Right cardiac atrium (tissue), 5 donors: ENCODE measurements around the gene ANAPC16. TPM values are rescaled to one million over a fixed set of nuclear protein-coding genes. Genes with fewer than 3 reads are reported as not detected.
"Not testable (repeated sequence)": the region's sequence is repeated elsewhere in the genome, so short reads cannot be mapped to it uniquely, and the experiment has no call there.

Experiments
- ATAC-seq, 2 donors: fragments of 200-7000 bp; cut with Tn5 transposase; one replicate each; pipeline versions ENCODE4 v1.8.0 to v1.9.1; 2020; ENCODE audit warnings: moderate library complexity in 2 of 2, mild to moderate bottlenecking in 1 of 2
- DNase-seq, 3 donors: peaks; one replicate each; pipeline ENCODE4 v3.0.0-alpha.2; 2020
- H3K27ac ChIP-seq: one replicate; pipeline ENCODE4 v1.5.1; 2013; ENCODE audit warnings: mild to moderate bottlenecking, low read length, control low read depth, moderate library complexity
- H3K27me3 ChIP-seq: one replicate; pipeline ENCODE4 v1.6.1; 2013; ENCODE audit not compliant: control insufficient read depth, insufficient read depth
- H3K4me1 ChIP-seq: one replicate; pipeline ENCODE4 v1.6.1; 2013; ENCODE audit warnings: low read length; ENCODE audit not compliant: control insufficient read depth, insufficient read depth
- H3K4me3 ChIP-seq: one replicate; pipeline ENCODE4 v1.5.1; 2013; ENCODE audit warnings: low read length, control low read depth
- H3K9me3 ChIP-seq: one replicate; pipeline ENCODE4 v1.6.1; 2013; ENCODE audit warnings: low read length; ENCODE audit not compliant: control insufficient read depth
- WGBS: extraction: QIAGEN DNeasy Blood & Tissue Kit; methylation state at CpG from one replicate; pipeline ENCODE4 v1.1.7; 2013; 5-methylcytosine and 5-hydroxymethylcytosine counted together
- intact Hi-C, 4 donors: fragments of 100-400 bp; cut with DNase I; formaldehyde crosslinking; loops; one replicate each; pipeline versions ENCODE4 v1.11.0 to v1.14.0; 2022 to 2023
- polyA plus RNA-seq: library from polyadenylated mRNA; stranded (reverse); fragments of 200-250 nt; gene quantifications from one replicate; pipeline ENCODE4 v1.2.3, GENCODE V29; 2013
- total RNA-seq, 4 donors: library from RNA; stranded (reverse); fragmentation: NEBNext Ultra II Directional; extraction: Animal tissue kit (Norgen Biotek cat#: 25700); gene quantifications; one replicate each; pipeline ENCODE4 v1.2.1, GENCODE V29; 2021
- donor health status: healthy with polysubstance abuse.
- donor health status: DM: no; HTN: yes; CAD: no.
- donor health status: DM: no; HTN: no; CAD: no.
- donor health status: DM: no; HTN: yes; CAD: no; lungs with severe emphysema.
- donor health status: DM: yes; HTN: yes; CAD: no.

ANAPC16 gene
- total and polyA plus RNA-seq, 5 donors, result 190 to 287 (median 233) TPM

DNA sequence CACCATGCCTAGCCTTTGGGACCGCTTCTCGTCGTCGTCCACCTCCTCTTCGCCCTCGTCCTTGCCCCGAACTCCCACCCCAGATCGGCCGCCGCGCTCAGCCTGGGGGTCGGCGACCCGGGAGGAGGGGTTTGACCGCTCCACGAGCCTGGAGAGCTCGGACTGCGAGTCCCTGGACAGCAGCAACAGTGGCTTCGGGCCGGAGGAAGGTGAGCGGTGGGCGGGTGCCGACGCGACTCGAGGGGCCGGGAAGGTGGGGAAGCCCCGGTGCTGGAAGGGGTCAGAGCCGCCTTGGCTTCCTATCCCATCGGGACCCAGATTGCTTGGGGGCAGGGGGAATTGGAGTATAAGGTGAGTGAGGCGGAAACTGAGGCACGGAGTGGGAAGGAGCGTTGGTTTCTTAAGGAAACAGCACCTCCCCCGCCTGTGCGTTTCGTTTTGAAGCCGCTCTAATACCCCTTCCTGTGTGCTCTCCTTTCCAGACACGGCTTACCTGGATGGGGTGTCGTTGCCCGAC, 58.5 kb downstream of the ANAPC16 start:
- under 1% methylated on average over 40 of the region's 40 CpGs for whole genome bisulfite sequencing
- Histone ChIP-seq H3K27me3 (no peaks in the 10 kb centered on the region), H3K27ac (peak overlapping the region; percentile 77), H3K9me3 (no peaks in the 10 kb centered on the region), H3K4me1 (peaks cover 6% of the 10 kb centered on the region), H3K4me3 (peak overlapping the region; percentile 68)
- DNase-seq (peak; percentile 56 to 83 (median 78)), ATAC-seq (peak; percentile 0)
- intact Hi-C loops, result loop anchor here (2.0 to 10.0 kb wide), 3 partner anchors 51 to 61 kb away; no protein-coding TSS in a partner anchor

GRCh38 chr10:72274730-72275350, 59.0 kb downstream of the ANAPC16 start:
- Histone ChIP-seq H3K4me1 (peaks cover 6% of the 10 kb centered on the region), H3K9me3 (no peaks in the 10 kb centered on the region), H3K27ac (peak overlapping the region; percentile 77), H3K27me3 (no peaks in the 10 kb centered on the region), H3K4me3 (peak overlapping the region; percentile 68)
- WGBS, result 9% methylated on average over 26 of the region's 26 CpGs
- DNase-seq (peak; percentile 77 to 93 (median 92)), ATAC-seq (peak; percentile 4 to 7)
- intact Hi-C loops, result loop anchor here (2.0 to 10.0 kb wide), 3 partner anchors 50 to 60 kb away; no protein-coding TSS in a partner anchor

DNA sequence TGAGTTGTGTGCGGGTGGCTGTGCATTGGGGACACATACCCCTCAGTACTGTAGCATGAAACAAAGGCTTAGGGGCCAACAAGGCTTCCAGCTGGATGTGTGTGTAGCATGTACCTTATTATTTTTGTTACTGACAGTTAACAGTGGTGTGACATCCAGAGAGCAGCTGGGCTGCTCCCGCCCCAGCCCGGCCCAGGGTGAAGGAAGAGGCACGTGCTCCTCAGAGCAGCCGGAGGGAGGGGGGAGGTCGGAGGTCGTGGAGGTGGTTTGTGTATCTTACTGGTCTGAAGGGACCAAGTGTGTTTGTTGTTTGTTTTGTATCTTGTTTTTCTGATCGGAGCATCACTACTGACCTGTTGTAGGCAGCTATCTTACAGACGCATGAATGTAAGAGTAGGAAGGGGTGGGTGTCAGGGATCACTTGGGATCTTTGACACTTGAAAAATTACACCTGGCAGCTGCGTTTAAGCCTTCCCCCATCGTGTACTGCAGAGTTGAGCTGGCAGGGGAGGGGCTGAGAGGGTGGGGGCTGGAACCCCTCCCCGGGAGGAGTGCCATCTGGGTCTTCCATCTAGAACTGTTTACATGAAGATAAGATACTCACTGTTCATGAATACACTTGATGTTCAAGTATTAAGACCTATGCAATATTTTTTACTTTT, 59.7 kb downstream of the ANAPC16 start:
- ATAC-seq, result no peak
- peak in 2 of 3 donors; percentile 64 to 65 for DNase-seq

GRCh38 chr10:72276013-72276387, 60.2 kb downstream of the ANAPC16 start:
- 49% methylated on average over 4 of the region's 4 CpGs for WGBS
- H3K27ac ChIP-seq, result peak overlapping the region; percentile 28
- ATAC-seq, result no peak
- H3K9me3 ChIP-seq, result no peaks in the 10 kb centered on the region
- no peaks in the 10 kb centered on the region for H3K27me3 ChIP-seq
- intact Hi-C loops, result loop anchor here in 3 of 4 donors (10.0 kb wide), 2 partner anchors 49 to 59 kb away; no protein-coding TSS in a partner anchor
- peaks cover 6% of the 10 kb centered on the region for H3K4me1 ChIP-seq
- peak in 2 of 3 donors; percentile 50 to 55 for DNase-seq
- H3K4me3 ChIP-seq, result peak overlapping the region; percentile 68

More for the DNA sequence above, 59.7 kb downstream of the ANAPC16 start:
- H3K27me3 ChIP-seq, result no peaks in the 10 kb centered on the region
- 9% methylated on average over 12 of the region's 12 CpGs for WGBS
- intact Hi-C loops, result loop anchor here (2.0 to 10.0 kb wide), 3 partner anchors 49 to 59 kb away; no protein-coding TSS in a partner anchor
- H3K27ac ChIP-seq, result peak overlapping the region; percentile 77
- peak overlapping the region; percentile 68 for H3K4me3 ChIP-seq
- H3K4me1 ChIP-seq, result peaks cover 6% of the 10 kb centered on the region
- H3K9me3 ChIP-seq, result no peaks in the 10 kb centered on the region

GRCh38 chr10:72276421-72277339, 60.9 kb downstream of the ANAPC16 start:
- 48% methylated on average over 6 of the region's 6 CpGs for WGBS
- Histone ChIP-seq H3K4me3 (peak overlapping the region; percentile 68), H3K9me3 (no peaks in the 10 kb centered on the region), H3K27me3 (no peaks in the 10 kb centered on the region), H3K27ac (peak overlapping the region; percentile 60), H3K4me1 (peaks cover 6% of the 10 kb centered on the region)
- DNase-seq (peak in 2 of 3 donors; percentile 19 to 62), ATAC-seq (no peak)
- intact Hi-C loops, result loop anchor here in 3 of 4 donors (10.0 kb wide), 2 partner anchors 48 to 58 kb away; no protein-coding TSS in a partner anchor

GRCh38 chr10:72277340-72277995, 61.7 kb downstream of the ANAPC16 start:
- Histone ChIP-seq H3K4me1 (peaks cover 6% of the 10 kb centered on the region), H3K9me3 (no peaks in the 10 kb centered on the region), H3K4me3 (no peak overlapping the region), H3K27me3 (no peaks in the 10 kb centered on the region), H3K27ac (peak overlapping the region; percentile 19)
- intact Hi-C loops, result loop anchor here in 3 of 4 donors (10.0 kb wide), 2 partner anchors 47 to 57 kb away; no protein-coding TSS in a partner anchor
- ATAC-seq, result no peak
- peak in 1 of 3 donors; percentile 37 for DNase-seq
- WGBS, result 84% methylated on average over 5 of the region's 5 CpGs

DNA sequence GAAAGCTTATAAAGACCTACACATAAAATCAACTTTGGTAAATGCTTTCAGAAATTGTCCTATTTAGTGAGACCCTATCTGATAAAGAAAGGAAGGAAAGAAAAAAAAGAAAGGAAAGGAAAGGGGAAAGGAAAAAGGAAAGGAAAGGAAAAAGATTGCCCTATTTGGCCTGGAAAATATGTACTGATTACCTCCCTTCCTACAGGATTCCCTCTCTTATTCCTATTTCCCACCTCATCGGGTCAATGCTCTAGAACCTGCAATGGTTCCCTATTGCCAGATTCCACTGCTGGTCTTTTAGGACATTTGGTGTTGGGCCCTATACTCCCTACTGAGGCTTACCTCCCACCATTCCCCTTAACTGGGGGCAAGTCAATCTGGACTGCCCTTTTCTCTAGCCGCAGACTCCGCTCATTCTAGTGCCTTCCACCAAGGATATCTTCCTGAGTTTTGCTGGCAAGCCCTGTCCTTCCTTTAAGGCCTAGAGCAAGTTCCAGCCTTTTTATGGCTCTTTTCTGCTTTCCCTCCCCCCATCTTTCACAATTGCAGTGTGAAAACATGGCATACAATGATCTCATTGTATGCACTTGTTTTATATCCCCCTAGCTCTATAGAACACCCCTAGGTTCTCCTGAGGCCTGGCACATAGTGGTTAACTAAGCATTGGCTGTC, 62.3 kb downstream of the ANAPC16 start:
- ATAC-seq, result no peak
- no peak overlapping the region for H3K27ac ChIP-seq

DNA sequence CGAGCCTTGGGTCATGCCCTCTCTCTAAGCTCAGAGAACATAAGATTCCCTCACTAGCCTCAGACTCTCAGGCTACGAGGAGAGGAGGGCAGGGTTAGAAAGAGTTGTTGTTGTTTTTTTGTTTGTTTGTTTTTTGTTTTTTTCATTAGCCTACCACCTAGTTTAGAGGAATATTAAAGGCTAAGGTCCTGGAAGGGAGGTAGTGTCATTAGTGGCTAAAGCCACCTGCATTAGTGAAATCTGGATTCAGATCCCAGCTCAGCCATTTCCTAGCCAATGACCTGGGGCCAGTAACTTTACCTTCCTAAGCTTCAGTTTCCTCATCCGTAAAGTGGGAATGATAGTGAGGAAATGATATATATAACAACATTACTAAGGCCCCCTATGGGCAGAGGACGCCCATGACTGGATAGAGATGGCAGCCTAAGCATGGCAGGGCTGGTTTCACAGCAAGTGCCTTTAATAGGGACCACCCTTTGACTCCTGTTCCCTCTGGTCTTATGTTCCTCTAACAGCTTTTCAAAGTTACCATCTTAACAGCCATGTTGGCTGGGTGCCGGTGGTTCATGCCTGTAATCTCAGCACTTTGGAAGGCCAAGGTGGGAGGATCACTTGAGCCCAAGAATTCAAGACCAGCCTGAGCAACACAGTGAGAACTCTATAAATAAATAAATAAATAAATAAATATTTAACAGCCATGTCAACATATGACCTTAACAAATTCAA, 63.0 kb downstream of the ANAPC16 start:
- Histone ChIP-seq H3K4me1 (peaks cover 6% of the 10 kb centered on the region), H3K4me3 (no peak overlapping the region), H3K27me3 (no peaks in the 10 kb centered on the region), H3K27ac (no peak overlapping the region), H3K9me3 (no peaks in the 10 kb centered on the region)
- no peak for ATAC-seq
- peak in 1 of 3 donors; percentile 16 for DNase-seq
- intact Hi-C loops, result loop anchor here in 3 of 4 donors (10.0 kb wide), 2 partner anchors 46 to 56 kb away; no protein-coding TSS in a partner anchor
- WGBS, result 83% methylated on average over 5 of the region's 5 CpGs

More for the DNA sequence above, 62.3 kb downstream of the ANAPC16 start:
- intact Hi-C loops, result loop anchor here in 3 of 4 donors (10.0 kb wide), 2 partner anchors 47 to 57 kb away; no protein-coding TSS in a partner anchor
- WGBS, result 85% methylated on average over 3 of the region's 3 CpGs
- peak in 1 of 3 donors; percentile 3 for DNase-seq
- Histone ChIP-seq H3K4me3 (no peak overlapping the region), H3K27me3 (no peaks in the 10 kb centered on the region), H3K9me3 (no peaks in the 10 kb centered on the region), H3K4me1 (peaks cover 6% of the 10 kb centered on the region)

DNA sequence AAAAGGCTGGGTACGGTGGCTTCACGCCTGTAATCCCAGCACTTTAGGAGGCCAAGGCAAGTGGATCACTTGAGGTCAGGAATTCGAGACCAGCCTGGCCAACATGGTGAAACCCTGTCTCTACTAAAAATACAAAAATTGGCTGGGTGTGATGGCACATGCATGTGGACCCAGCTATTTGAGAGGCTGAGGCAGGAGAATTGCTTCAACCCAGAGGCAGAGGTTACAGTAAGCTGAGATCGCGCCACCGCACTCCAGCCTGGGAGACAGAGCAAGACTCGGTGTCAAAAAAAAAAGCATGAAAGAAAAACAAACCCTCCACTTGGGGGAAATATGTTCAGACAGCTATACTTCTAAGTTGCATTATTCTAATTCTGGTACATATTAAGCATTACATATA, 63.8 kb downstream of the ANAPC16 start:
- not testable (repeated sequence) for H3K4me3 ChIP-seq, H3K27ac ChIP-seq, H3K27me3 ChIP-seq, ATAC-seq, H3K4me1 ChIP-seq, H3K9me3 ChIP-seq
- intact Hi-C loops, result loop anchor here in 3 of 4 donors (10.0 kb wide), 2 partner anchors 45 to 55 kb away; no protein-coding TSS in a partner anchor
- WGBS, result 87% methylated on average over 7 of the region's 7 CpGs
- DNase-seq, result peak in 1 of 3 donors; percentile 18
